A673 (cell line): ENCODE measurements around the gene CCL25. TPM values are rescaled to one million over a fixed set of nuclear protein-coding genes. Genes with fewer than 3 reads are reported as not detected.

ENCODE experiments used
- BruUV-seq: library from RNA; stranded (reverse); fragments of 400-500 nt; replicated peaks from 2 replicates; lab custom pipeline; 2021; lab: Mats Ljungman, UMichigan
- CTCF ChIA-PET: fragments of 300-600 bp; sonication (Branson Sonifier 250); formaldehyde crosslinking; loops from one replicate; lab custom pipeline; 2022; ENCODE audit warnings: antibody characterized with exemption; lab: Charles Lee
- POLR2A ChIA-PET: fragments of 300-600 bp; sonication (Branson Sonifier 250); formaldehyde crosslinking; loops from one replicate; lab custom pipeline; 2022; ENCODE audit warnings: antibody characterized with exemption; ENCODE audit not compliant: low non-redundant PET; lab: Charles Lee
- DNase-seq: peaks from one replicate; pipeline ENCODE4 v3.0.0-alpha.2; 2015; ENCODE audit warnings: low spot score
- H3K27ac ChIP-seq: fragments of 200-600 bp; sonication (generic); 2 replicates; pipeline ENCODE4 v1.5.1; 2016; ENCODE audit warnings: mixed run types, low read depth, mild to moderate bottlenecking, mixed read lengths, antibody characterized with exemption, low read length; ENCODE audit not compliant: poor library complexity, severe bottlenecking
- H3K27me3 ChIP-seq: fragments of 200-600 bp; sonication (generic); replicated peaks from 2 replicates; pipeline ENCODE4 v1.6.1; 2017; ENCODE audit warnings: mixed run types, low read depth, mild to moderate bottlenecking, mixed read lengths, antibody characterized with exemption, low read length; ENCODE audit not compliant: insufficient read depth, poor library complexity
- H3K36me3 ChIP-seq: fragments of 200-600 bp; sonication (generic); 2 replicates; pipeline ENCODE4 v1.6.1; 2016; ENCODE audit warnings: mixed run types, mild to moderate bottlenecking, mixed read lengths, antibody characterized with exemption, low read length; ENCODE audit not compliant: insufficient read depth, poor library complexity, severe bottlenecking
- H3K4me1 ChIP-seq: fragments of 200-600 bp; sonication (generic); 2 replicates; pipeline ENCODE4 v1.6.1; 2017; ENCODE audit warnings: mixed run types, mild to moderate bottlenecking, mixed read lengths, antibody characterized with exemption, low read length; ENCODE audit not compliant: insufficient read depth, poor library complexity, severe bottlenecking
- H3K4me3 ChIP-seq: fragments of 200-600 bp; sonication (generic); 2 replicates; pipeline ENCODE4 v1.5.1; 2016; ENCODE audit warnings: low read depth, mixed run types, mild to moderate bottlenecking, mixed read lengths, low read length; ENCODE audit not compliant: poor library complexity, severe bottlenecking
- H3K9me3 ChIP-seq: fragments of 200-600 bp; sonication (generic); 2 replicates; pipeline ENCODE4 v1.6.1; 2016; ENCODE audit warnings: mixed run types, low read depth, mild to moderate bottlenecking, mixed read lengths, antibody characterized with exemption, low read length; ENCODE audit not compliant: poor library complexity, severe bottlenecking
- CTCF ChIP-seq: fragments of 300-800, 200-600 bp; sonication (generic); conservative IDR thresholded peaks from 2 replicates; pipeline ENCODE4 v1.5.1; 2017; ENCODE audit warnings: low read depth, mild to moderate bottlenecking, antibody characterized with exemption, low read length, moderate library complexity, mixed read lengths
- EZH2 ChIP-seq: fragments of 200-600 bp; sonication (generic); IDR thresholded peaks from 2 replicates; pipeline ENCODE4 v1.6.1; 2017; ENCODE audit warnings: borderline replicate concordance, low read depth, mild to moderate bottlenecking, mixed read lengths, antibody characterized with exemption, low read length; ENCODE audit not compliant: poor library complexity, severe bottlenecking
- intact Hi-C: fragments of 100-400 bp; cut with micrococcal nuclease; formaldehyde crosslinking; loops from one replicate; pipeline ENCODE4 v1.10.0; 2022; ENCODE audit not compliant: unreplicated experiment
- total RNA-seq: library from RNA; stranded (reverse); gene quantifications from 2 replicates; pipeline ENCODE4 v1.2.3, GENCODE V29; 2021

CCL25 gene
- total RNA-seq, 1 experiment from 2014 or later, result not detected

- no TSS peak for BruUV-seq
- intact Hi-C loops, result no loop called here
- no peak overlapping the region for H3K27ac ChIP-seq
- TF ChIP-seq EZH2 (no peak), CTCF (peak; percentile 65)
- no peaks in the 10 kb centered on the region for H3K36me3 ChIP-seq
- no peaks in the 10 kb centered on the region for H3K4me1 ChIP-seq
- peak; percentile 29 for DNase-seq
- POLR2A ChIA-PET, result no interaction called here
- no peaks in the 10 kb centered on the region for H3K27me3 ChIP-seq
- no peaks in the 10 kb centered on the region for H3K9me3 ChIP-seq
- H3K4me3 ChIP-seq, result no peak overlapping the region
- CTCF ChIA-PET, result no interaction called here
Measured at GRCh38 chr19:8069096-8069973, 16.8 kb downstream of the CCL25 start.

- intact Hi-C loops, result no loop called here
- H3K36me3 ChIP-seq, result no peaks in the 10 kb centered on the region
- ChIA-PET CTCF (no interaction called here), POLR2A (no interaction called here)
- no TSS peak for BruUV-seq
- no peak overlapping the region for H3K4me3 ChIP-seq
- no peak for DNase-seq
- H3K9me3 ChIP-seq, result no peaks in the 10 kb centered on the region
- TF ChIP-seq CTCF (no peak), EZH2 (no peak)
- H3K27ac ChIP-seq, result no peak overlapping the region
- H3K4me1 ChIP-seq, result no peaks in the 10 kb centered on the region
- H3K27me3 ChIP-seq, result no peaks in the 10 kb centered on the region
Measured at GRCh38 chr19:8071912-8072311, 19.4 kb downstream of the CCL25 start.

GRCh38 chr19:8074501-8074900 lies 21.9 kb downstream of the CCL25 start:
- Histone ChIP-seq H3K27me3 (no peaks in the 10 kb centered on the region), H3K27ac (no peak overlapping the region), H3K4me1 (no peaks in the 10 kb centered on the region), H3K36me3 (no peaks in the 10 kb centered on the region), H3K9me3 (no peaks in the 10 kb centered on the region), H3K4me3 (no peak overlapping the region)
- no peak for DNase-seq
- ChIA-PET CTCF (no interaction called here), POLR2A (interaction anchor here (0.6 kb wide), 1 partner anchor 139 kb away, joined by 3 read pairs; no protein-coding TSS in a partner anchor)
- no TSS peak for BruUV-seq
- TF ChIP-seq CTCF, result no peak
- no peak for TF ChIP-seq EZH2
- intact Hi-C loops, result no loop called here
